Mesothelial cell of epicardium (in vitro differentiated cells): ENCODE results near the gene RTP2. TPM values are rescaled to one million over a fixed set of nuclear protein-coding genes. Genes with fewer than 3 reads are reported as not detected.

Experiments
- DNase-seq, 2 experiments: peaks; one replicate each; pipeline ENCODE4 v3.0.0; 2021; ENCODE audit warnings: low spot score in 2 of 2; ENCODE audit not compliant: unreplicated experiment in 2 of 2
- H3K27ac Mint-ChIP-seq: 2 replicates; pipeline ENCODE4 v1.8.0; 2021; ENCODE audit warnings: mixed read lengths
- H3K27me3 Mint-ChIP-seq: 2 replicates; pipeline ENCODE4 v1.8.0; 2021; ENCODE audit warnings: low read depth, mixed read lengths
- H3K36me3 Mint-ChIP-seq: 2 replicates; pipeline ENCODE4 v1.8.0; 2021; ENCODE audit warnings: mixed read lengths
- H3K4me1 Mint-ChIP-seq: 2 replicates; pipeline ENCODE4 v1.8.0; 2021; ENCODE audit warnings: mixed read lengths
- H3K4me3 Mint-ChIP-seq: 2 replicates; pipeline ENCODE4 v1.8.0; 2021; ENCODE audit warnings: mild to moderate bottlenecking, moderate library complexity, mixed read lengths
- H3K9me3 Mint-ChIP-seq: 2 replicates; pipeline ENCODE4 v1.8.0; 2021; ENCODE audit warnings: mixed read lengths
- total RNA-seq: library from RNA; stranded (reverse); gene quantifications from 3 replicates; pipeline ENCODE4 v1.2.1, GENCODE V29; 2021
- TF ChIP-seq, protein P1 (sequence below): fragments of 200-600 bp; sonication (generic); IDR thresholded peaks from one replicate; pipeline ENCODE4 v1.5.0; 2021; ENCODE audit warnings: antibody characterized with exemption; ENCODE audit not compliant: unreplicated experiment

RTP2 gene, protein sequence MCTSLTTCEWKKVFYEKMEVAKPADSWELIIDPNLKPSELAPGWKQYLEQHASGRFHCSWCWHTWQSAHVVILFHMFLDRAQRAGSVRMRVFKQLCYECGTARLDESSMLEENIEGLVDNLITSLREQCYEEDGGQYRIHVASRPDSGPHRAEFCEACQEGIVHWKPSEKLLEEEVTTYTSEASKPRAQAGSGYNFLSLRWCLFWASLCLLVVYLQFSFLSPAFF
- total RNA-seq = not detected in 3 replicates

GRCh38 chr3:187702507-187703033, at the start of gene RTP2:
TSS of gene RTP2 (minus strand) at chr3:187702557. CDS start at chr3:187702128, 429 bp downstream.
- TF ChIP-seq, protein P1, sequence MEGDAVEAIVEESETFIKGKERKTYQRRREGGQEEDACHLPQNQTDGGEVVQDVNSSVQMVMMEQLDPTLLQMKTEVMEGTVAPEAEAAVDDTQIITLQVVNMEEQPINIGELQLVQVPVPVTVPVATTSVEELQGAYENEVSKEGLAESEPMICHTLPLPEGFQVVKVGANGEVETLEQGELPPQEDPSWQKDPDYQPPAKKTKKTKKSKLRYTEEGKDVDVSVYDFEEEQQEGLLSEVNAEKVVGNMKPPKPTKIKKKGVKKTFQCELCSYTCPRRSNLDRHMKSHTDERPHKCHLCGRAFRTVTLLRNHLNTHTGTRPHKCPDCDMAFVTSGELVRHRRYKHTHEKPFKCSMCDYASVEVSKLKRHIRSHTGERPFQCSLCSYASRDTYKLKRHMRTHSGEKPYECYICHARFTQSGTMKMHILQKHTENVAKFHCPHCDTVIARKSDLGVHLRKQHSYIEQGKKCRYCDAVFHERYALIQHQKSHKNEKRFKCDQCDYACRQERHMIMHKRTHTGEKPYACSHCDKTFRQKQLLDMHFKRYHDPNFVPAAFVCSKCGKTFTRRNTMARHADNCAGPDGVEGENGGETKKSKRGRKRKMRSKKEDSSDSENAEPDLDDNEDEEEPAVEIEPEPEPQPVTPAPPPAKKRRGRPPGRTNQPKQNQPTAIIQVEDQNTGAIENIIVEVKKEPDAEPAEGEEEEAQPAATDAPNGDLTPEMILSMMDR = no peak
- Mint-ChIP-seq H3K27ac (no peak within 1 kb of the TSS), H3K9me3 (no peaks in the 10 kb centered on the region), H3K4me3 (no peak within 1 kb of the TSS), H3K27me3 (peaks cover 8% of the 10 kb centered on the region), H3K4me1 (no peaks in the 10 kb centered on the region), H3K36me3 (no peaks in the 10 kb centered on the region)
- no peak for DNase-seq

- peak overlapping the region; percentile 100 for H3K27ac Mint-ChIP-seq
- H3K9me3 Mint-ChIP-seq = no peaks in the 10 kb centered on the region
- H3K4me3 Mint-ChIP-seq = peak overlapping the region; percentile 63
- DNase-seq = no peak
- H3K4me1 Mint-ChIP-seq = peaks cover 59% of the 10 kb centered on the region
- H3K27me3 Mint-ChIP-seq = no peaks in the 10 kb centered on the region
- no peaks in the 10 kb centered on the region for H3K36me3 Mint-ChIP-seq
- TF ChIP-seq, protein P1 = no peak
Measured at GRCh38 chr3:187750513-187751123, 48.3 kb upstream of the RTP2 start.

DNA sequence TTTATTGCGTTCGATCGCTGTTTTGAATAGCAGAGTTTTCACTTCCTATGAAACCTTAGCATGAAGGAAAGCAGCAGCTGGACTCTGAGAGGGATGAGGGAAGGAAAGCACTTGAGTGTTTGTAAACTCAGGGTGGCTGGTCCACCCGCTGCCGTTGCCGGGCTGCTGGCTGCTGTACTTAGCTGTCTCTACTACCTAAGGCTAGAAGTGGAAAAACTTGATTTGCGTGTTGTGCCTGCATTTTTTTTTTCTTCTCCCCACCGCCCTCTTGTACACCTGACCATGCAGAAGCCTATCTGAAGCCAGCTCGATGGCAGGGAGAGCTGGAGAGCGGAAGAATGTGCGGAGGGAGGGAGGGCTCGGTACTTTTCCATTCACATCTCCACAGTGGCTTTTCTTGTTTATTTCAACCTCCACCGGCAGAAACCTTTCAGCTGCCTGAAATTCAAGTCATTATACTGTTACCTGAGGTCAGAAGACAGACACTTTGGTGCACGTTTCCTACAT, 47.7 kb upstream of the RTP2 start:
- peak; percentile 61 to 71 for DNase-seq
- H3K27me3 Mint-ChIP-seq = no peaks in the 10 kb centered on the region
- H3K9me3 Mint-ChIP-seq = no peaks in the 10 kb centered on the region
- TF ChIP-seq, protein P1 = no peak
- H3K27ac Mint-ChIP-seq = peak overlapping the region; percentile 100
- peak overlapping the region; percentile 63 for H3K4me3 Mint-ChIP-seq
- no peaks in the 10 kb centered on the region for H3K36me3 Mint-ChIP-seq
- peaks cover 59% of the 10 kb centered on the region for H3K4me1 Mint-ChIP-seq

DNA sequence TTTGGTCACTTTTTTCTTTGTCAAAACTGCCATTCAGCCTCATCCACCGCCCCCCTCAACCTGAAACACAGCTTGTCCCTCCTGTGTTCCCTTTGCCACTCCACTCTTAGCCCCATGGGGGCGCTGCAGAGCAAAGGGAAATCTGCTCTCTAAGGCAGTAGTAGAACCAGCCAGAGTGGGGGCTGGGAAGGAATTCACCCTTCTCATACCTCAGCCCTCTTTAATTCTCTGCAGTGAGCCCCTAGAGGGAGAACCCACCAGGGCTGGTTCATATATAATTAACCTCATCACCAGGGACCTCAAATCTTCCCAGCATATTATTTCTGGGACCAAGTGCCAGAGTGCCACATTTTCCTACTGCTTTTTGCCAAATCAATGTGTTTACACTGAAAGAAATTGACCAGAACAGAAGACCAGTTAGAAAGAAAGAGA, 45.7 kb upstream of the RTP2 start:
- H3K27ac Mint-ChIP-seq = peak overlapping the region; percentile 100
- H3K4me3 Mint-ChIP-seq = peak overlapping the region; percentile 49
- no peaks in the 10 kb centered on the region for H3K9me3 Mint-ChIP-seq
- peak; percentile 87 to 96 for DNase-seq
- H3K4me1 Mint-ChIP-seq = peaks cover 63% of the 10 kb centered on the region
- H3K27me3 Mint-ChIP-seq = no peaks in the 10 kb centered on the region
- H3K36me3 Mint-ChIP-seq = no peaks in the 10 kb centered on the region
- TF ChIP-seq, protein P1 = peak; percentile 95

GRCh38 chr3:187747506-187747905, 45.1 kb upstream of the RTP2 start:
- Mint-ChIP-seq H3K9me3 (no peaks in the 10 kb centered on the region), H3K4me1 (peaks cover 68% of the 10 kb centered on the region), H3K27ac (peak overlapping the region; percentile 100)

More at GRCh38 chr3:187747506-187747905, 45.1 kb upstream of the RTP2 start:
- Mint-ChIP-seq H3K4me3 (no peak overlapping the region), H3K27me3 (no peaks in the 10 kb centered on the region), H3K36me3 (no peaks in the 10 kb centered on the region)
- TF ChIP-seq, protein P1 = no peak
- DNase-seq = no peak
